GM21423 (cell line): Measurements from ENCODE around the gene KRT73.

ENCODE experiments used
- ATAC-seq: cut with Tn5 transposase; IDR thresholded peaks from one replicate; pipeline ENCODE4 v1.9.1; 2021; ENCODE audit warnings: mild to moderate bottlenecking, moderate library complexity; ENCODE audit not compliant: unreplicated experiment

KRT73 gene

GRCh38 chr12:52627395-52628110, 9.2 kb upstream of the KRT73 start:
- ATAC-seq: no peak

GRCh38 chr12:52622349-52622748, 4.0 kb upstream of the KRT73 start:
- ATAC-seq: no peak

GRCh38 chr12:52618866-52619265, 507 bp upstream of the KRT73 start:
- no peak for ATAC-seq

- no peak for ATAC-seq
These were observed 965 bp downstream of the KRT73 start for GRCh38 chr12:52617403-52617785.

- ATAC-seq: no peak
These were observed 1.5 kb downstream of the KRT73 start for GRCh38 chr12:52616680-52617402.

- ATAC-seq: no peak
These were observed 2.4 kb downstream of the KRT73 start for GRCh38 chr12:52615912-52616311.

- no peak for ATAC-seq
These were observed 3.0 kb downstream of the KRT73 start for GRCh38 chr12:52615208-52615868.

GRCh38 chr12:52614381-52615207, 3.8 kb downstream of the KRT73 start:
- ATAC-seq: no peak

- no peak for ATAC-seq
These were observed 4.9 kb downstream of the KRT73 start for GRCh38 chr12:52613384-52614030.

- ATAC-seq: no peak
These were observed 5.7 kb downstream of the KRT73 start for GRCh38 chr12:52612431-52613383.

GRCh38 chr12:52611080-52611468, 7.3 kb downstream of the KRT73 start:
- ATAC-seq: no peak

- no peak for ATAC-seq
These were observed 9.3 kb downstream of the KRT73 start for GRCh38 chr12:52608826-52609630.

GRCh38 chr12:52608161-52608560, 10.2 kb downstream of the KRT73 start:
- ATAC-seq: no peak

GRCh38 chr12:52607314-52607713, 11.0 kb downstream of the KRT73 start:
- no peak for ATAC-seq

- no peak for ATAC-seq
These were observed 11.7 kb downstream of the KRT73 start for GRCh38 chr12:52606581-52607218.

- ATAC-seq: no peak
These were observed 12.3 kb downstream of the KRT73 start for GRCh38 chr12:52606096-52606495.

GRCh38 chr12:52605542-52605941, 12.8 kb downstream of the KRT73 start:
- ATAC-seq: no peak

- no peak for ATAC-seq
These were observed 13.5 kb downstream of the KRT73 start for GRCh38 chr12:52604859-52605258.
